ENCODE data around the gene TNFAIP3.

Gene TNFAIP3

DNA sequence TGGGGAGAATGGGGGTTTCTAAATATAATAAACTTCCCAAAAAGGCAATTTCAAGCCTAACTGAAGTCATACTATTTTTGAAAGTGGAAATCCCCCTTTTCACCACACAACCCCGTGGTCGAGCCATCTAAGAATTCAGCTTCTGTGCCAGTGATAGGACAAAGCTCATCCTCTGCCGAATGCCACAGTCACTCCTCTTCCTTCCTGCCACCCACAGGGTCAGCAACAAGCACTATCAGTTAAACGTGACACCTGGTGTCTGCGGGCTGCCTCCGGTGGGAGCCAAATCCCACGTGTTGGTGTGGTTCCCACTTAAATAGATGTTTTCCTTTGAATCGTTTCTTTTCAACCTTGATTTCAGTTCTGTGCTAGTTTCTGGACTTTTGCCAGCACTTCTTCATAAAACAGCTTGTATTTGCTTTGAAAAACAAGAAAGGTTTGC, 60.7 kb downstream of the TNFAIP3 start:
- TF ChIP-seq CTCF (IDR thresholded peaks at IDR 0.05; ENCODE audit: extremely low read depth, insufficient read depth, missing control alignments), result no peak
- in situ Hi-C loops (cut with MboI; ENCODE audit: low pct_unique_long_range_greater_than_20kb, low sequenced_read_pairs, unreplicated experiment), result no loop called here
- DNase-seq (ENCODE audit: low spot score), result peak; percentile 24

DNA sequence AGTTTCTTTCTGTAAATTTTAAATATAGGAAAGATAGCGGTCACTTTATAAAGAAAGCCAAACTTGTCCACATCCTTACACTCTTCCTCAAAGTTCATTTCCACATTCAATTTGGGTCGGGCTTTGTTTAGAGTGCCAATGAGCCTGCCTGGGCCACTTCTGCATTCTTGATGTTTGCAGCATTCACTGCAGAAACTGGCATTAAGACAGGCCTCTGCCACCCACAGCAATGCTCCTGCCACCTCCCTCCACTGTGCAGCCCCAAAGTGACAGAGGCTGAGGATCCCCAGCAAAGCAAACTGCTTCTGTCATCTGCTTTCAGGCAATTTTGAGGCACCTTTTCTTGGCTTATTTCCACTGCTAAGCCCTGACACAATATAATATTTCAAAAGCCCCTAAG, 61.2 kb downstream of the TNFAIP3 start:
- TF ChIP-seq CTCF (IDR thresholded peaks at IDR 0.05; ENCODE audit: extremely low read depth, insufficient read depth, missing control alignments), result no peak
- DNase-seq (ENCODE audit: low spot score), result no peak
- in situ Hi-C loops (cut with MboI; ENCODE audit: low pct_unique_long_range_greater_than_20kb, low sequenced_read_pairs, unreplicated experiment), result no loop called here

- TF ChIP-seq CTCF (IDR thresholded peaks at IDR 0.05; ENCODE audit: extremely low read depth, insufficient read depth, missing control alignments), result no peak
- in situ Hi-C loops (cut with MboI; ENCODE audit: low pct_unique_long_range_greater_than_20kb, low sequenced_read_pairs, unreplicated experiment), result no loop called here
- no peak for DNase-seq (ENCODE audit: low spot score)
Measured at GRCh38 chr6:137931849-137932465, 64.9 kb downstream of the TNFAIP3 start.
